NCI-H146 (cell line): ENCODE measurements around the gene TSC2.
A peak's percentile ranks its signal among the peaks of the same experiment; 100 is the strongest.

Source experiments
- DNase-seq: peaks from one replicate; lab custom pipeline; 2025; lab: John Stamatoyannopoulos, UW

Gene TSC2

GRCh38 chr16:2047330-2048115 lies at the start of gene TSC2, which contains the start of gene NTHL1:
Gene TSC2 (plus strand): TSS chr16:2047985. CDS start chr16:2048616, 631 bp downstream.
Gene NTHL1 (minus strand): TSS chr16:2047834. CDS start chr16:2047823, 11 bp downstream.
- DNase-seq = peak; percentile 98

DNA sequence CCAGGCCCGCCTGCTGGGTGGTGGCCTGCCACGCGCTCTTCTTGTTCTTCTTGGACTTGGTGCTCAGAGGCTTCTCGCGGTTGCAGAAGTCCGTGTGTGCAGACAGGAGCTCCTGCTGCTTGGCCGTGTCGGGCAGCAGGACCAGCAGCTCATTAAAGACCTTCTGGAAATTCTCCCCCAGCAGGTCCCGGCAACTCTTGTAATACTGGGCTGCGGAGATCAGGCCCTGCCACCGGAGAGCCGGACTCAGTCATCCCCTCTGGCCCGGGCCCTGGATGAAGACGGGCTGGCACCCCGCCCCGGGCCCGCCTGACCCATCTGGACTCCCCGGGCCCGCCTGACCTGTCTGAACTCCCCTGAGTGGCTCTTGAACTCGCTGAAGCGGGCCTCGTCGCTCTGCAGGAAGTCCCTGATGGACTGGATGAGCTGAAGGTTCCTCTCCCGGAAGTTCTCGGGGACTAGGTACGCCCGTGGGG lies 49.4 kb upstream of the TSC2 start:
- no peak for DNase-seq

- no peak for DNase-seq
Observed at GRCh38 chr16:1998852-1999801, 48.7 kb upstream of the TSC2 start.

DNA sequence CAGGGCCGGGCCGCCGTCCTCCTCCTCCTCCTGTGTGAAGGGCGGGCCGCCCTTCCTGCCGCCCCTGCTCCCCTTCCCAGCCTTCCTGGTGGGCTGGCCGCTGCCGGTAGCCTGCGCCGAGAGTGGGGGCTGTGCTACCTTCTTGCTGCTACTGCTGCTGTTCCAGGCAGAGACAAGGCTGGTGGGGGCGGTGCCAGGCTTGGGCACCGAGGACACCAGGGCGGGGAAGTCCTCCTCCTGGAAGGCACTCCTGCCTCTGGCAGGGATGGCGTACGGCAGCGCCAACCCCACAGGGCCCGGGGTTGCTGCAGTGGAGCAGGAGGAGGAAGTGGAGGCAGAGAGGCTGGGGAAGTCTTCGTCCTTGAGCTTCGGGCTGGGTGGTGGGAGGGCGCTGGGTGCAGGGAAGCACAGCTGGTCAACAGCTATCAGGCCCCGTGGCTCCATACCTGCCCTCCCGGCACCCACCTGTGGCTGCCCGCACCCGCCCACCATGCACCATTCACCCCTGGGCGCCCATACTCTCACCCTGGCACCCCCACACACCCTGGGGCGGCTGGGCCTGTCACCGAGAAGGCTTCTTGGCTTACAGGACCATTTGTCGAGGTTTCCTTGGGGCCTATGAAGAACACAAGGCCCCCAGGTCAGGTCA lies 47.8 kb upstream of the TSC2 start:
- DNase-seq = no peak

DNA sequence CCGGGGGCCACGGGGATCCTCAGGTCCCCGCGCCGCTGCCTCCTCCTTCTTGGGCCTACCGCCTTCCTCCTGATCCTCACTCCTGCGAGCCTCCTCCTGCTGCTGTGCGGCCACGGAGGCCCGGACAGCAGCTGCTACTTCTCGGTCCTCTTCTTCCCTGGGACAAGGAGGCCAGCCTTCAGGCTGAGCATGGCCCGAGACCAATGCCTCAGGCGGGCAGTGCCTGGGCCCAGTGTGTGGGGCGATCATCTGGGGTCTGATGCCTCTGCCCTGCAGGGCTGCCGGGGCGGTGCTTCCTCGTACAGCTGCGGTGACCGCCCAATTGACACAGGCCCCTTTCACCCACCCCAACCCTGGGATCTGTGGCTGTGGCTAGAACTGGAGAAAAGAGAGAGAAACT lies 46.8 kb upstream of the TSC2 start:
- DNase-seq = no peak

DNA sequence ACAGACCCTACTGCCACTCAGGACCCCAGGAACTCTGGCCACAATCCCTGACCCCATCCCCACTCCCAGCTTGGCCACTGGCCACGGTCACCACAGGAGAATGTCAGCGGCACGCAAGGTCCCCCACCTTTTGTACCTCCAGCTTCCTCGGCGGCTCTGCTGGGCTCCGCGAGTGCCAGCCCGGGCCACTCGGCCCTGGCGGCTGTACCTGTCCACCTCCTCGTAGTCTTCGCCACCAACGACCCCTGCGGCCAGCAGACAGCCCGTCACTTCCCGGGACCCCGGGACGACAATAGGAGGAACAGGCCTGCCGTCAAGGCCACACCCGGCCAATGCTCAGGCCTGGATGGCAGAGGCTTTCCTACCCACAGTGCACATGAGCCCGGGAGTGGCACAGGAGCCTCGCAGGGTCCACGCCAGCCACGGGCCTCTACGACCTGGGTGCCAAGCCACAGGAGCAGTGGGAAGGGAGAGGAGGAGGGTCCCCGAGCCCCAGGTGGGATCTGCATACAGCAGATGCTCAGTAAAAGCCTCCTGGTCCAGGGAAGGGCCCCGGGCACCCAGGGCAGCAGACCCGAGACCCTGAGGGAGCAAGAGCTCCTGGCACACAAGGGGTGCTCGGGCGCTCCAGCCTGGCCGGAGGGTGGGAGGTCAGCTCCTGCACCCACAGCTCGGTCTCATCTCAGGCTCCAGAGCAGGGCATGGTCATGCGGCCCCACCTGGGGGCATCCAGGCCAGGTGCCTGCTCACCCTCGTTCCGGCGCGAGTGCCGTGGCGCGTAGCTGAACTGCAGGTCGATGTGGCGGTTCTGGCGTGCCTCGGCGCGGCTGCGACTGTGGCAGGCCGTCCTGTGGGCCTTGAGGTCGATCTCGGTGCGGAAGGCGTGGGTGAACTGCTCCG lies 46.1 kb upstream of the TSC2 start:
- no peak for DNase-seq

- no peak for DNase-seq
Observed at GRCh38 chr16:2002406-2003230, 45.2 kb upstream of the TSC2 start.

DNA sequence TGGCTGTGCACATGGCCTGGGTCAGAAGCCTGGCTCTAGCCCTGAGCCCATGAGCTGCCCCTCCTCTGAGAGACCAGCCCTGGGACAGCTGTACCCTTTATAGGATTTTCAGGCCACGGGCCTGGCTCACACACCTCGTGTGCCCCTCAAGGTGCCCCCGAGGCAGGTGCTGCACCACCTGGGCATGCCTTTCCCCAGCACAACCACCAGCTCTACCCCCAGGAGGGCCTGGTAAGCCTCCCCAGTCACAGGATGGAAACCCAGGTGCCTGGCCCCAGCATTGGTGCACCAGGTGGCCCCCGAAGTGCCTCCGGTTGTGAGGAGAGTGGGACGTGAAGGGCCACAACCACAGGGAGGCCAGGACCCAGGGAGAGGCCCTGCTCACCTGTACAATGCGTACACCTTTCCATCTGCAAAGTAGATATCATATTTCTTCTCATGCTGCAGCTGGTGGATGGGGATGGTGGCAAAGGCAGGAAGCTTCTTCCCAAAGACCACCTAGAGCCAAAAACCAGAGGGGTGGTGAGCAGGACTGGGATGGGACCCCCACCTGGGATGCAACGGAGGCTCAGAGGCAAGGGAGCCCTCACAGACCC lies 44.5 kb upstream of the TSC2 start:
- no peak for DNase-seq

- DNase-seq = peak; percentile 97
Observed at GRCh38 chr16:2003827-2004641, 43.8 kb upstream of the TSC2 start.

GRCh38 chr16:2004795-2005517 lies 42.8 kb upstream of the TSC2 start:
- no peak for DNase-seq

GRCh38 chr16:2005646-2006045 lies 42.1 kb upstream of the TSC2 start:
- DNase-seq = no peak

- no peak for DNase-seq
Observed at GRCh38 chr16:2006317-2006716, 41.5 kb upstream of the TSC2 start.

DNA sequence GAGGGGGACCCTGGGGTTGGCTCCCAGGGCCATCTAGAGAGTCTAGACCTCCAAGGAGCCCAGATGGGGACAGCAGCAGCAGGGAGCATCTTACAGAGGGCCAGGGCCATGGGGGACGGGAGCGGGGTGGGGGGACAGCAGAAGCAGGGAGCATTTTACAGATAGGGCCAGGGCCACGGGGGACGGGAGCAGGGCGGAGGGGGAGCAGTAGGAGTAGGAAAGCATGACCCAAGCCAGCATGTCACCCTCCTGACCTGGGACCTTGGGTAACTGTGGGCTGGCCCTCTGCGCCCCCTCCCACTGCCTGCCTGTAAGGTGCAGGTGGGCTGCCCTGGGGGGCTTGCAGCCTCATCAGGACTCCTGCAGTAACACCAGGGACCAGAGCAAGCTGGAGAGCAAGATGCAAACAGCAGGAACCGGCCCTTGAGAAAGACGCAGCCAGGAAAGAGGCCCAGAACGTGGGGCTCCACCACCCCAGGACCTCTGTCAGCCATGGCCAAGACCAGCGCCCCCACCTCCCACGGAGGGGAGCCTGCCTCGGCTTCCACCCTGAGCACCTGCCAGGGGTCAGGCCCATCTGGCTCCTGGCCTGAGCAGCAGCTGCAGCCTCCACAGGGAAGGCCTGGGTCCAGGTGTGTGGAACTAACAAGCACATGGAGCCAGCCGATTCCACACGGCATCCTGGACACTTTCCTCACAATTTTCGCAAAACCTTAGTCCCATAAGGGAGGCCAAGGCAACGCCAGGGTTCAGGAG lies 40.5 kb upstream of the TSC2 start:
- DNase-seq = peak; percentile 19

- DNase-seq = no peak
Observed at GRCh38 chr16:2008009-2008526, 39.7 kb upstream of the TSC2 start.

DNA sequence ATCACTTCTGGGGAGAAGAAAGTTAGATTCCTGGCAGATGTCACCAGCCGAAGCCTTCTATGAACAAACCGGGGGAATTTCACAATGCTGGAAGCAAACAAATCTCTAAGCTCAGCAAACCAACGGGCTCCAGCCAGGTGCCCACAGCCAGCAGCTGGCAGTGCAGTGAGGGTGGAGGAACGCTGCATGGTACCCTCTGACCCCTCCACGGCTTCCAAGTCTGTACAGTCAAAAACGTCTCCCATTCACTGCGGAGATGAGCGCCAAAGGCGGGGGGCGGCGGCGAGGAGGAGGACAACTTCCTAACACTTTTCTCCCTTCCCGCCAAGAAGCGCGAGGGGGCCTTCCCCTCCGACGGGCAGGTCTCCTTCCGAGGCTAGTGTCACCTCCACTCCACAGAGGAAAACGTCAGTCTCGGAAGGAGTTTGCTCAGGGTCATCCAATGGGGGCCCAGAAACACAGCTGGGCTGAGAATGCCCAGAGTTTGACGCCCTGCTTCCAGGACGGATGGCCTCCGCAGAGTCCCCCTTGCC lies 39.1 kb upstream of the TSC2 start:
- peak; percentile 31 for DNase-seq

DNA sequence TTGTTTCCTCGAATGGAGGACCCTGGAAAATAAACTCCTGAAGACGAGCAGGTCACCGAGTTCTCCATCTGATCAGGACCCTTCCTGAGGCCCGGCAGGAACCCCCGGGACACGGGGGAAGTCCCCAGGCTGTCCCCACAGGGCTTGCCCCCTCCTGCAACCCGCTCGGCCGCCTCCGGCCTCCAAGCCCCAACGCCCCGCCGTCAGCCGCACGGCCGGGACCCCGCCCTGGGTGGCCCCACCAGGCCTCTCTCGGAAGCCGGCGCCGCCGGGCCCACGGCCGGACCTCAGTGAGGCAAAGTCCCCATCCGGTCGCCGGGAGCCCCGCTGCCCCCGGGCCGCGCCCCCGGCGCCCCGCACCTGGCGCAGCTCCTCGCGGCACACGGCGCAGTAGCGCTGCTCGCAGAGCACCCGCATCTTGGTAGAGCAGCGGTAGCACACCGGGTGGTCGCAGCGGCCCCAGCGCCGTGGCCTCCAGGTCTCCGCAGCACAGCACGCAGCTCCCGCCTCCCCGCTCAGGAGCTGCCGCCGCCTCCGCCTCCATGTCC lies 38.5 kb upstream of the TSC2 start:
- peak; percentile 47 for DNase-seq
